ENCODE data around the gene MAPK12. TPM values are rescaled to one million over a fixed set of nuclear protein-coding genes. Genes with fewer than 3 reads are reported as not detected.
A peak's percentile ranks its signal among the peaks of the same experiment; 100 is the strongest.

Gene MAPK12
- total and polyA plus RNA-seq, 10 of the 15 experiments (the other 5 are each of a cell fraction or from before 2014, with no cell fraction given) = 1.1 to 38.9 (median 16.3) TPM

DNA sequence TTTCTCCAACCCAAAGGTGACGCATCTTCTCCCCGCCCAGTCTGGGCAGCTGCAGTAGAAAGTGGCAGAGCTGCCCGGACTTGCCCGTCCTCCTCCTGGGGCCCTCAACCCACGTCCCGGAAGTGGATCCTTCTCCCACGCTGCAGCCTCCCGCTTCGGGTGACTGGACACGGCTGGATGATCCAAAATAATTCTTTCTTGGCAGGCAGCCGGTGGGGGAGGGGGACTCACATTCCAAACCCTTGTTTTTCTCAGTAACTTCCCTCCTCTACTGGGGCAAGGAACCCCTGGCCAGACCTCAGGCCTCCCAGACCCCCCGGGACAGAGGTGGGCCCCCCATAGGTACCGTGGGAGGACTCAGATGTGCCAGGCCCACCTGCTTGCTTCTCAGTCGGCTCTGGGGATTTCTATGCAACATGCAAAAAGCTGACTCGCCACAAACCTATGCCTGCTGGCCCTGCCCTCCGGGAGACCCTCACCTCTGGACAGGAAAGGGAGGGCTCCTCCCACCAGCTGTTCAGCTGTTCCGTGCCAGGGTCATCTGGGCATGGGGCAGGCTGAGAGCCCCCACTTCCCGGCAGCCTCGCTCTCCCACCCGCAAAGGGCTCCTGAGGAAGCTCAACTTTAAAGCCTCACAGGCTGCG, 44.6 kb upstream of the MAPK12 start:
- ChIA-PET RAD21 (ENCODE audit: unreplicated experiment) (interaction anchor here (0.5 to 3.8 kb wide), 9 partner anchors 9 to 220 kb away, joined by 3 to 13 read pairs (median 4); partner anchors contain the start of gene SCO2), CTCF (interaction anchor here (1.8 to 4.0 kb wide), 5 partner anchors 12 to 36 kb away, joined by 4 to 17 read pairs (median 14); partner anchors contain the start of gene DENND6B), POLR2A (interaction anchor here (0.8 to 3.8 kb wide), 7 partner anchors 8 to 315 kb away, joined by 3 to 22 read pairs (median 3); no protein-coding TSS in a partner anchor), SMC1A (ENCODE audit: uncharacterized antibody, unreplicated experiment) (interaction anchor here (0.7 to 4.2 kb wide), 4 partner anchors 13 to 36 kb away, joined by 3 to 21 read pairs (median 4); no protein-coding TSS in a partner anchor)
- H3K4me1 ChIP-seq (ENCODE audit: control insufficient read depth, insufficient read depth, low read length) = peaks cover 60% of the 10 kb centered on the region
- peak overlapping the region; percentile 99 for H3K4me2 ChIP-seq (ENCODE audit: control insufficient read depth, insufficient read depth)
- H3K9me3 ChIP-seq (replicated peaks; ENCODE audit: control insufficient read depth, insufficient read depth, low read length) = no peaks in the 10 kb centered on the region
- BruUV-seq (replicated peaks) = no TSS peak
- DNase-seq (ENCODE audit: low read depth, low spot score) = peak; percentile 36
- peak overlapping the region; percentile 91 for H3K4me3 ChIP-seq
- in situ Hi-C loops (cut with MboI) = no loop called here
- H2AFZ ChIP-seq (ENCODE audit: control insufficient read depth, low read depth, low read length) = no peak overlapping the region
- H3K79me2 ChIP-seq (ENCODE audit: control insufficient read depth, insufficient read depth, low read length) = peaks cover 63% of the 10 kb centered on the region
- ATAC-seq = peak; percentile 70
- no peaks in the 10 kb centered on the region for H3K27me3 ChIP-seq (replicated peaks in 1 of 2; ENCODE audit: control insufficient read depth in 2 of 2, insufficient read depth in 2 of 2, low read length in 1 of 2)
- H3K36me3 ChIP-seq (ENCODE audit: control insufficient read depth in 2 of 2, insufficient read depth in 2 of 2, low read length in 1 of 2) = peaks cover 1 to 2% of the 10 kb centered on the region in 2 experiments; a peak in 2 of 4 replicates
- intact Hi-C loops (cut with micrococcal nuclease; ENCODE audit: unreplicated experiment) = no loop called here
- peak overlapping the region; percentile 78 for H3K27ac ChIP-seq (ENCODE audit: control insufficient read depth, insufficient read depth)
- H4K20me1 ChIP-seq (ENCODE audit: control insufficient read depth, insufficient read depth) = peaks cover 4% of the 10 kb centered on the region; the same call in 1 of the 2 replicates
- no peak for FAIRE-seq
- under 1% methylated on average over 21 of the region's 21 CpGs for WGBS (ENCODE audit: insufficient coverage, insufficient replicate concordance, low lambda C conversion rate, missing lambda C conversion rate)
- H3K9ac ChIP-seq (ENCODE audit: control insufficient read depth, insufficient read depth, low read length) = peak overlapping the region; percentile 96
- peak; percentile 38; the same call in 1 of the 2 replicates for TF ChIP-seq TAF1 (IDR thresholded peaks at IDR 0.05; ENCODE audit: borderline replicate concordance, low read depth, low read length)
- no peak for TF ChIP-seq ZNF24 (IDR thresholded peaks at IDR 0.05)
- no peak for TF ChIP-seq ASH2L (IDR thresholded peaks at IDR 0.05; ENCODE audit: borderline replicate concordance, low read depth)
- peak; percentile 85 for TF ChIP-seq GATAD2B (conservative IDR thresholded peaks at IDR 0.05; ENCODE audit: low read depth)
- TF ChIP-seq JUND (IDR thresholded peaks at IDR 0.05; ENCODE audit: low read depth, low read length) = no peak
- peak; percentile 70; the same call in 1 of the 2 replicates for TF ChIP-seq MTA2 (IDR thresholded peaks at IDR 0.05; ENCODE audit: low read depth)
- TF ChIP-seq CHD1 (IDR thresholded peaks at IDR 0.05; ENCODE audit: low read depth, low read length) = 0 out of 2 replicates have a peak, but pooled peaks have one; percentile 68
- TF ChIP-seq ZBED1 (IDR thresholded peaks at IDR 0.05; ENCODE audit: borderline replicate concordance) = 0 out of 2 replicates have a peak, but pooled peaks have one; percentile 44
- TF ChIP-seq, protein P1, sequence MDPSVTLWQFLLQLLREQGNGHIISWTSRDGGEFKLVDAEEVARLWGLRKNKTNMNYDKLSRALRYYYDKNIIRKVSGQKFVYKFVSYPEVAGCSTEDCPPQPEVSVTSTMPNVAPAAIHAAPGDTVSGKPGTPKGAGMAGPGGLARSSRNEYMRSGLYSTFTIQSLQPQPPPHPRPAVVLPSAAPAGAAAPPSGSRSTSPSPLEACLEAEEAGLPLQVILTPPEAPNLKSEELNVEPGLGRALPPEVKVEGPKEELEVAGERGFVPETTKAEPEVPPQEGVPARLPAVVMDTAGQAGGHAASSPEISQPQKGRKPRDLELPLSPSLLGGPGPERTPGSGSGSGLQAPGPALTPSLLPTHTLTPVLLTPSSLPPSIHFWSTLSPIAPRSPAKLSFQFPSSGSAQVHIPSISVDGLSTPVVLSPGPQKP (IDR thresholded peaks at IDR 0.05; ENCODE audit: low read depth, low read length) = peak; percentile 42
- TF ChIP-seq, protein P2, sequence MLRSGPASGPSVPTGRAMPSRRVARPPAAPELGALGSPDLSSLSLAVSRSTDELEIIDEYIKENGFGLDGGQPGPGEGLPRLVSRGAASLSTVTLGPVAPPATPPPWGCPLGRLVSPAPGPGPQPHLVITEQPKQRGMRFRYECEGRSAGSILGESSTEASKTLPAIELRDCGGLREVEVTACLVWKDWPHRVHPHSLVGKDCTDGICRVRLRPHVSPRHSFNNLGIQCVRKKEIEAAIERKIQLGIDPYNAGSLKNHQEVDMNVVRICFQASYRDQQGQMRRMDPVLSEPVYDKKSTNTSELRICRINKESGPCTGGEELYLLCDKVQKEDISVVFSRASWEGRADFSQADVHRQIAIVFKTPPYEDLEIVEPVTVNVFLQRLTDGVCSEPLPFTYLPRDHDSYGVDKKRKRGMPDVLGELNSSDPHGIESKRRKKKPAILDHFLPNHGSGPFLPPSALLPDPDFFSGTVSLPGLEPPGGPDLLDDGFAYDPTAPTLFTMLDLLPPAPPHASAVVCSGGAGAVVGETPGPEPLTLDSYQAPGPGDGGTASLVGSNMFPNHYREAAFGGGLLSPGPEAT (IDR thresholded peaks at IDR 0.05; ENCODE audit: low read depth) = peak; percentile 72
- peak; percentile 70 for TF ChIP-seq NR2C1 (IDR thresholded peaks at IDR 0.05)
- TF ChIP-seq, protein P3, sequence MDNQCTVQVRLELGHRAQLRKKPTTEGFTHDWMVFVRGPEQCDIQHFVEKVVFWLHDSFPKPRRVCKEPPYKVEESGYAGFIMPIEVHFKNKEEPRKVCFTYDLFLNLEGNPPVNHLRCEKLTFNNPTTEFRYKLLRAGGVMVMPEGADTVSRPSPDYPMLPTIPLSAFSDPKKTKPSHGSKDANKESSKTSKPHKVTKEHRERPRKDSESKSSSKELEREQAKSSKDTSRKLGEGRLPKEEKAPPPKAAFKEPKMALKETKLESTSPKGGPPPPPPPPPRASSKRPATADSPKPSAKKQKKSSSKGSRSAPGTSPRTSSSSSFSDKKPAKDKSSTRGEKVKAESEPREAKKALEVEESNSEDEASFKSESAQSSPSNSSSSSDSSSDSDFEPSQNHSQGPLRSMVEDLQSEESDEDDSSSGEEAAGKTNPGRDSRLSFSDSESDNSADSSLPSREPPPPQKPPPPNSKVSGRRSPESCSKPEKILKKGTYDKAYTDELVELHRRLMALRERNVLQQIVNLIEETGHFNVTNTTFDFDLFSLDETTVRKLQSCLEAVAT (IDR thresholded peaks at IDR 0.05) = 0 out of 2 replicates have a peak, but pooled peaks have one; percentile 21
- TF ChIP-seq FOXK2 (IDR thresholded peaks at IDR 0.05) = no peak
- peak; percentile 77; the same call in 1 of the 2 replicates for TF ChIP-seq NBN (IDR thresholded peaks at IDR 0.05)
- TF ChIP-seq, protein P4, sequence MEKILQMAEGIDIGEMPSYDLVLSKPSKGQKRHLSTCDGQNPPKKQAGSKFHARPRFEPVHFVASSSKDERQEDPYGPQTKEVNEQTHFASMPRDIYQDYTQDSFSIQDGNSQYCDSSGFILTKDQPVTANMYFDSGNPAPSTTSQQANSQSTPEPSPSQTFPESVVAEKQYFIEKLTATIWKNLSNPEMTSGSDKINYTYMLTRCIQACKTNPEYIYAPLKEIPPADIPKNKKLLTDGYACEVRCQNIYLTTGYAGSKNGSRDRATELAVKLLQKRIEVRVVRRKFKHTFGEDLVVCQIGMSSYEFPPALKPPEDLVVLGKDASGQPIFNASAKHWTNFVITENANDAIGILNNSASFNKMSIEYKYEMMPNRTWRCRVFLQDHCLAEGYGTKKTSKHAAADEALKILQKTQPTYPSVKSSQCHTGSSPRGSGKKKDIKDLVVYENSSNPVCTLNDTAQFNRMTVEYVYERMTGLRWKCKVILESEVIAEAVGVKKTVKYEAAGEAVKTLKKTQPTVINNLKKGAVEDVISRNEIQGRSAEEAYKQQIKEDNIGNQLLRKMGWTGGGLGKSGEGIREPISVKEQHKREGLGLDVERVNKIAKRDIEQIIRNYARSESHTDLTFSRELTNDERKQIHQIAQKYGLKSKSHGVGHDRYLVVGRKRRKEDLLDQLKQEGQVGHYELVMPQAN (conservative IDR thresholded peaks at IDR 0.05) = peak; percentile 74
- TF ChIP-seq BMI1 (IDR thresholded peaks at IDR 0.05; ENCODE audit: borderline replicate concordance) = no peak
